ENCODE data around the gene MED12L.

The MED12L gene

GRCh38 chr3:151175952-151176351 is 90.5 kb downstream of the MED12L start:
- DNase-seq = no peak

- DNase-seq = no peak
Measured at GRCh38 chr3:151178208-151178845, 92.9 kb downstream of the MED12L start.

DNA sequence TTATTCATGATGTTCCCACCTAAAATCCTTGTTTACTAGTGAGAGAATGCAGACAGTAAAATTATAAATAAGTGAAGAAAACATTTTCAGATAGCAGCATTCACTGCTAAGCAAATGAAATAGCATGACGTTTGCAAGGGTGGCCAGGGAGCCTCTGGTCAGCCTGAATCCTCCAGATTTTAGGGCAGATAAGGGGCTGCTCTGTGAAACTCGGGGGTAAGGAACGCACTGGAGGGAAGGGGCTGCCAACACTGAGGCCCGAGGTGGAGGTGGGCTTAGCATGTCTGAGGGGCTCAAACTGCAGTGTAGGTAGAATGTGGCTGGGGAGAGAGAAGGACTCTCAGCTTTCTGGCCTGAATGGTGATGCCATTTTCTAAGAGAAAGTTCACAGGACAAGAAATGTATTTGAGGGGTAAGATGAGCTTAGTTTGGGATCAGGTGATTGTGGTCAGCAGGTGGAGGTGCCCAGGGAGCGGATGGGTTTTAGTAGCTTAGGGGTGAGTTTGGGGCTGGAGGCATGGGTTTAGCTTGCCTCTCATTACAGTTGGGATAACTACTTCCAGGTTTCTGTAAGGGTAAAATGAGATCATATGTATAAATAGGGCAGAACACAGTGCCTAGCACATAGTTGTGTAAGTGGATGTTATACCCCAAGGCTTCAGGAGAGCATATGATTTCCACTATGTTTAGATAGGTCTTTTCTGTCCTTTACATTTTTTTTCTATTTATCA is 97.0 kb downstream of the MED12L start:
- DNase-seq = no peak

GRCh38 chr3:151183265-151183671 is 97.8 kb downstream of the MED12L start:
- DNase-seq = no peak

DNA sequence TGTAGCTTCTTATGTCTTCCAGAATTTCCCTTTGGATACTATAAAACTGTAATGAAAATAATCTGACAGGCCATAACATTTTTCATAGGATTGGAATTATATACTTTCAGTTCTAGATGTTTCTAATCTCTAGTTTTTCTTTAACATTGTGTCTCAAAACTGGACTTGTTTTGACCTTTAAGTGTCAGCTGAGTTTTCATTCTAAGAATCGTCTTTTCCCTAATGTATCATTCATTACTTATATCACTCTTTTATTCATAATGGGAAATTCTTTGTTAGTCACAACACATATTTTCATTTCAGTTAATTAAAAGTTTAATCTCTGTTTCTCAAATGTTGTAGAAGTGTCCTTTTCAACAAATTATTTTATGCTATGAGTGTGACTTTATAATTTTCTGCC is 105.6 kb downstream of the MED12L start:
- DNase-seq = no peak

- DNase-seq = no peak
Measured at GRCh38 chr3:151192545-151192944, 107.1 kb downstream of the MED12L start.

DNA sequence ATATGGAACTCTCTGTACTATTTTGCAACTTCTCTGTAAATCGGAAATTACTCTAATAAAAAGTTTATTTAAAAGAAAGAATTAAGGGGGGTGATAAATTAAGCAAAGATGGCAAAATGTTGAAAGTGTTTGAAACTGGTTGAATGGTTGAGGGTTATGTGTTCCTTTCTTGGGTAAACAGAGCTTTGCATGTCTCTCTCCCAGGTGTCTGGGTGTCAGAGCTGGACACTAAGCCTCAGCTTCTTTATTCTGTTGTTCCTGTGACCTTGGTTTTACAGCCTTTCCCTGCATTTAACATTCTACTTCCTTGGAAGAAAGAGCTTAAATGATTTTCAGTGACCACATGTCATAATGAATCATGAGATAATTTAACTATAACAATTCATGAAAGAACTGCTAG is 110.4 kb downstream of the MED12L start:
- DNase-seq = no peak

DNA sequence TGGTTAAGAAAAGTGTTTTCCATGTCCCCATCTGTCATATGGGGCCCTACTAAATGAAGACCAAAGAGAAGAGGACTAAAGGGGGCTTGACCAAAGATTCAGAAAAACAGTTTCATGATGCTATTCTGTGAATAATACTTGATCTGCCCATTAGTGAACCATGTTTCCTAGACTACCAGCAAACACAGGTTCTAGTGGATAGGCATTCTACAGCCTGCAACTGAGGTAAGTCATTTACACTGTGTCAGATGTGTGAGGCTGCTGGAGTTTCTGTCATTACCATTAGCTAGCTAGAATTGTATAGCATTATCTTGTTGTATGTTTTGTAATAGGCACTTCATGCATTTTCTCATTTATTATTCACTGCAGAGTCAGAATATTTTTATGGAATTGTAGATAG is 111.0 kb downstream of the MED12L start:
- no peak for DNase-seq

GRCh38 chr3:151197228-151197627 is 111.8 kb downstream of the MED12L start:
- DNase-seq = no peak

GRCh38 chr3:151197981-151198767 is 112.7 kb downstream of the MED12L start:
- no peak for DNase-seq

DNA sequence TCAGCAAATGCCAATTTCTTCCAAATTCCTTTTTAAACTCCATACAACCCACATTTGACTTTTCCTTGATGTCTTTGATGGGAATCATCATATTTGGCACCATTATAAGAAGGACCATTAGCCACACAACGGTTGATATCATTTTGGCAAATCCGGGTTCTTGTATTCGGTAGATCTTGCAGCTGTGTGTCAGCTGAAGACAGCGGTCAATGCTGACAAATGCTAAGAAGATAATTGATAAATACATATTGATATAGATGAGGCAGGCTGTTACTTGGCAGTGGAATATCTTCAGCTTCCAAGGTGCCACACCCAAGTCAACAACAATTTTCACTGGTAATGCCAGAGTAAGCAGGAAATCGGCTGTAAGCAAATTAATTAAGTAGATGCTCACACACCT is 113.4 kb downstream of the MED12L start:
- DNase-seq = no peak

DNA sequence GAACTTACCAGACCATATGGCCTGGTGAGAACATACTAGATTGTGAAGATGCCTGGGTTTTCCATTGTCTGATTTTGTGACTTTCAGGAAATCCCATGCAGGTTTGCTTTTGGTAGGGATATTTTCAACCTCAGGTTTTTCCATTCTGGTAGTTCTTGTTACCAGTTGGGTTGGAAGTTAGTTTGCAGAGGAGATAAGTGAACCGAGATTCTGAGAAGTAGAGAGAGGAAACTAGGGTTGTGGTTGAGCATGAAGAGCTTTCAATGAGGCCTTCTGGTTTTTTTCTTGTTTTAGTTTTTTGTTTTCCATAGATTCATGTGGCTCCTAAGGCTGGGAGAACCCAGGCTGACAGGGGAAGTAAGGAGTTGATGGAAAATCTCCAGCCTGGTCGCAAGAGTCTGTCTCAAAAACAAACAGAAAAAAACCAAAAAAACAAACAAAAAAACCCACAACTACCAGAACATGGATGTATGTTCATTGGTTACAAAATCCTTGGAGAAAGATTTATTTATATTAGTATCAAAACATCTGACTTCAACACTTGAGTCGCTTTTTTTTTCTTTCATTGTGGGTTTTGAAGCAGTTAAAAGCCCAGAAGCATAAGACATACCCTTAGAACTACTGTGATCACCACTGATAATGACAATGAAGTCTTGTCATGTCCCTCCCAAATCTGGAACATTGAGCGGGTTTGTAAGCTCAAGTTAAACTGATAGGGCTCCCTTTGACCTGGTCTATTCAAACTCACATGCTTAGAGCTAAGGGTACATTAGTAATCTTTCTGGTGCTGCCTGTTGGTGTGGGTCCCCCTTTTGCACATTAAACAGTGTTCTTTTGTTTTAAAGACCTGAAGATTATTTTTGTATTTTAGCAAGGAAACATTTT is 114.3 kb downstream of the MED12L start:
- no peak for DNase-seq

- no peak for DNase-seq
Measured at GRCh38 chr3:151200586-151200985, 115.1 kb downstream of the MED12L start.

GRCh38 chr3:151201051-151201730 is 115.7 kb downstream of the MED12L start:
- no peak for DNase-seq

DNA sequence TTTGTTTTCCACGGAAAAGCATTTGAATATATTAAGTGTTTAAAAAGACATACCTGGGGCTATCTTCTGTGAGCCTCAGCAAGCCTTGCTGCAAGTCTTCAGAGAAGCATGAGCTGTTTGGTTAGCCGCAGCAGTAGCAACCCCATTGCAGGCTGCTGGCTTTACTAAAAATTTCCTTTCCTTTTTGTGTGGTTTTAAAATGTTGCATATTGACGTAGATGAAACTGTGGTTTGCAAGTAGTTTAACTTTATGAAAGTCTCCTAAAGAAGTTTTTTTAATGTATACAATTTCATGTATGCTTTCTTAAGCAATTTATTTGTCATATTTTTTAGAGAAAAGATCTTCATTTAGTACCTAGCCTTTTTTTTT is 117.6 kb downstream of the MED12L start, which contains the start of gene GPR171:
Gene GPR171 (minus strand): TSS at position 166 of the 370 bp plus-strand sequence. CDS start 3,830 bp downstream, outside the sequence.
- no peak for DNase-seq

GRCh38 chr3:151204530-151205402 is 119.3 kb downstream of the MED12L start:
- DNase-seq = no peak

GRCh38 chr3:151205482-151205881 is 120.0 kb downstream of the MED12L start:
- no peak for DNase-seq

DNA sequence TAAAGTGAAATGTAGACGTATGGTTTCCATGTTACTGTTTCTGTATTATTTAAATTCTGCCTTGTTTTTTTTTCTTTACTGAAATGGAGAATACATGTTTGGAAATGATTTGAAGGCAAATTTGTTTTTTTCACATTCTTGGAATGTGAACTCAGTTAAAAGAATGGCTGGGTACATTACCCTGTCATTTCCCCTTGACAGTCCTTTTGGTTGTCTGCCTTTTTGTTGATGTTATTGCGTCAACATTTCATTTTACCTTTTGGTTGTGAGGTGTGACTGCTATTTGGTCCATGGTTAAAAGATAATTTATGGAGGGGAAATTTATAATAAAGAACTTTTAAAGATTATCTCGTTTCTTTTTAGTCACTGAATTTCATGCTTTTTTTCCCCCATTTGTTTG is 120.7 kb downstream of the MED12L start:
- DNase-seq = no peak

DNA sequence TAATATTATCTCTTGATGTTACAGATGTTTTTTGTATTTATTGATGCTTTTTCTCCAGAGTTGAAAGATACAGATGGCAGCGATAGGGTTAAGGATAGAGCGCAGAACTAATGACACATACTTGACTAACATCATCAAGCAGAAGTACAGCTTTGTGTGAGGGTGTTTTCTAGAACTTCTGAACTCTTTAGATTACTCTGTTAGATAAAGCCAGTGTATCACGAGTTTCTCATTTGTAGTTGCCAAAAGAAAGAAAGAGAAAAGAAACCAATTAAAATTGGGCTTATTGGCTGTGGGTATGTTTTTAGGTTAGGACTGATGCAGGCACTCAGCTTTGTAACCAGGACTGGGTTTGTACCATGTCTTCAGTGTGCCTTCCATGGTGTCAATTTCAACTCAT is 124.2 kb downstream of the MED12L start:
- DNase-seq = no peak

- DNase-seq = no peak
Measured at GRCh38 chr3:151210676-151211381, 125.4 kb downstream of the MED12L start.

- DNase-seq = no peak
Measured at GRCh38 chr3:151213151-151213550, 127.7 kb downstream of the MED12L start.

Measured in NCI-H2171 treated with DMSO at 0.1 percent for 48 hours (cell line).